Panc1 (cell line): ENCODE measurements around the gene KCNQ4. TPM values are rescaled to one million over a fixed set of nuclear protein-coding genes. Genes with fewer than 3 reads are reported as not detected.

Source experiments
- ATAC-seq: fragments of 200-7000 bp; cut with Tn5 transposase; 2 replicates; pipeline ENCODE4 v1.9.1; 2020; ENCODE audit warnings: mild to moderate bottlenecking, moderate library complexity
- BruUV-seq: library from RNA; stranded (reverse); fragments of 400-500 nt; replicated peaks from 2 replicates; lab custom pipeline; 2021; lab: Mats Ljungman, UMichigan
- CTCF ChIA-PET: fragments of 300-600 bp; sonication (Branson Sonifier 250); formaldehyde crosslinking; loops from one replicate; lab custom pipeline; 2022; ENCODE audit warnings: antibody characterized with exemption; lab: Charles Lee
- POLR2A ChIA-PET: fragments of 300-600 bp; sonication (Branson Sonifier 250); formaldehyde crosslinking; loops from one replicate; lab custom pipeline; 2022; ENCODE audit warnings: antibody characterized with exemption; lab: Charles Lee
- DNase-seq: peaks from one replicate; pipeline ENCODE4 v3.0.0-alpha.2; 2010; ENCODE audit warnings: low read depth, low spot score
- H3K27ac ChIP-seq: 2 replicates; pipeline ENCODE4 v1.5.1; 2011; ENCODE audit warnings: mild to moderate bottlenecking, low read length, inconsistent platforms
- H3K27me3 ChIP-seq: fragments of 200-500 bp; sonication (Bioruptor generic); 2 replicates; pipeline ENCODE4 v1.6.0; 2014; ENCODE audit warnings: low read length, inconsistent platforms; ENCODE audit not compliant: control insufficient read depth, insufficient read depth
- H3K36me3 ChIP-seq: fragments of 200-500 bp; sonication (Bioruptor generic); 2 replicates; pipeline ENCODE4 v1.5.1; 2014; ENCODE audit warnings: inconsistent platforms, mild to moderate bottlenecking, low read length, moderate library complexity; ENCODE audit not compliant: control insufficient read depth, insufficient read depth
- H3K4me1 ChIP-seq: 2 replicates; pipeline ENCODE4 v1.5.1; 2011; ENCODE audit warnings: inconsistent platforms, mild to moderate bottlenecking, low read length, moderate library complexity; ENCODE audit not compliant: control insufficient read depth, insufficient read depth
- H3K4me3 ChIP-seq, 2 experiments: 2 replicates each; pipeline ENCODE4 v1.5.1; 2011 to 2012; ENCODE audit warnings: low read depth in 2 of 2, low read length in 2 of 2, mild to moderate bottlenecking in 2 of 2, inconsistent platforms in 1 of 2, moderate library complexity in 1 of 2
- H3K9me3 ChIP-seq: fragments of 200-500 bp; sonication (Bioruptor generic); 2 replicates; pipeline ENCODE4 v1.5.1; 2014; ENCODE audit warnings: low read depth, mild to moderate bottlenecking, inconsistent platforms, low read length, moderate library complexity; ENCODE audit not compliant: control insufficient read depth, insufficient read depth
- POLR2AphosphoS5 ChIP-seq: IDR thresholded peaks from 2 replicates; pipeline ENCODE4 v1.6.1; 2012; ENCODE audit warnings: mild to moderate bottlenecking, low read depth, low read length, moderate library complexity
- SIN3A ChIP-seq: IDR thresholded peaks from 2 replicates; pipeline ENCODE4 v1.6.1; 2012; ENCODE audit warnings: low read depth, mild to moderate bottlenecking, low read length, moderate library complexity, borderline replicate concordance; ENCODE audit not compliant: insufficient read depth
- TCF7L2 ChIP-seq: IDR thresholded peaks from 2 replicates; pipeline ENCODE4 v1.6.1; 2011; ENCODE audit warnings: mild to moderate bottlenecking, low read depth, low read length, inconsistent platforms
- in situ Hi-C: cut with HindIII; loops from 2 replicates; pipeline ENCODE4 v1.10.0; 2016; ENCODE audit warnings: low sequenced_read_pairs, low pct_unique_long_range_greater_than_20kb
- intact Hi-C: fragments of 100-400 bp; cut with micrococcal nuclease; formaldehyde crosslinking; loops from one replicate; pipeline ENCODE4 v1.10.0; 2022; ENCODE audit not compliant: unreplicated experiment
- total RNA-seq: library from RNA; stranded (reverse); gene quantifications from one replicate; pipeline ENCODE4 v1.2.1, GENCODE V29; 2021; ENCODE audit not compliant: unreplicated experiment
- TF ChIP-seq, protein P1 (sequence below), 2 experiments: IDR thresholded peaks; 2 replicates each; pipeline ENCODE4 v1.6.1; 2011 to 2012; ENCODE audit warnings: low read depth in 2 of 2, control low read depth in 1 of 2, low read length in 1 of 2, mild to moderate bottlenecking in 1 of 2, moderate library complexity in 1 of 2; ENCODE audit not compliant: insufficient read depth in 1 of 2
- TF ChIP-seq, protein P2 (sequence below): fragments of 450-650 bp; IDR thresholded peaks from 2 replicates; pipeline ENCODE4 v1.5.1; 2017; ENCODE audit warnings: mild to moderate bottlenecking

Gene KCNQ4
- total RNA-seq, 1 experiment from 2014 or later, result 2.6 TPM

DNA sequence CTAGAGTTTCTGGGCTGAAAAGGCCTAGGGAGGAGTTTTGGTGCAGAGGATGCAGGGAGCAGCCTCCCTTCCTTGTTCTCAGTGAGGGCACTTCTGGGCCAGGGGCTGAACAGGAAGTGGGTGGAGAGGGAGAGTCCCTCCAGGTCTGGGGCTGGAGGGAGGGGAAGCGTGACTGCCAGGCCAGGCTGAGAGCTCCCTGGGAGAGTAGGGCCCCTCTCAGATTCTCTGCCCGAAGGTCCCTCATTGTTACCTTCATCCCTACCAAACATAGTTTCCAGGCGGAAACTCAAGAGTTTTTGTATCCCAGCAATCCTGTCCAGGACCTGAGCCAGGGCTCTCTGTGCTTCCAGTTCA, 41.8 kb downstream of the KCNQ4 start:
- Histone ChIP-seq H3K36me3 (no peaks in the 10 kb centered on the region), H3K9me3 (no peaks in the 10 kb centered on the region), H3K4me1 (peaks cover 9% of the 10 kb centered on the region), H3K27ac (no peak overlapping the region), H3K4me3 (no peak overlapping the region), H3K27me3 (no peaks in the 10 kb centered on the region)
- POLR2A ChIA-PET, result no interaction called here
- intact Hi-C loops (no loop called here), in situ Hi-C loops (no loop called here)
- ATAC-seq (no peak), DNase-seq (no peak)
- TF ChIP-seq, protein P1, sequence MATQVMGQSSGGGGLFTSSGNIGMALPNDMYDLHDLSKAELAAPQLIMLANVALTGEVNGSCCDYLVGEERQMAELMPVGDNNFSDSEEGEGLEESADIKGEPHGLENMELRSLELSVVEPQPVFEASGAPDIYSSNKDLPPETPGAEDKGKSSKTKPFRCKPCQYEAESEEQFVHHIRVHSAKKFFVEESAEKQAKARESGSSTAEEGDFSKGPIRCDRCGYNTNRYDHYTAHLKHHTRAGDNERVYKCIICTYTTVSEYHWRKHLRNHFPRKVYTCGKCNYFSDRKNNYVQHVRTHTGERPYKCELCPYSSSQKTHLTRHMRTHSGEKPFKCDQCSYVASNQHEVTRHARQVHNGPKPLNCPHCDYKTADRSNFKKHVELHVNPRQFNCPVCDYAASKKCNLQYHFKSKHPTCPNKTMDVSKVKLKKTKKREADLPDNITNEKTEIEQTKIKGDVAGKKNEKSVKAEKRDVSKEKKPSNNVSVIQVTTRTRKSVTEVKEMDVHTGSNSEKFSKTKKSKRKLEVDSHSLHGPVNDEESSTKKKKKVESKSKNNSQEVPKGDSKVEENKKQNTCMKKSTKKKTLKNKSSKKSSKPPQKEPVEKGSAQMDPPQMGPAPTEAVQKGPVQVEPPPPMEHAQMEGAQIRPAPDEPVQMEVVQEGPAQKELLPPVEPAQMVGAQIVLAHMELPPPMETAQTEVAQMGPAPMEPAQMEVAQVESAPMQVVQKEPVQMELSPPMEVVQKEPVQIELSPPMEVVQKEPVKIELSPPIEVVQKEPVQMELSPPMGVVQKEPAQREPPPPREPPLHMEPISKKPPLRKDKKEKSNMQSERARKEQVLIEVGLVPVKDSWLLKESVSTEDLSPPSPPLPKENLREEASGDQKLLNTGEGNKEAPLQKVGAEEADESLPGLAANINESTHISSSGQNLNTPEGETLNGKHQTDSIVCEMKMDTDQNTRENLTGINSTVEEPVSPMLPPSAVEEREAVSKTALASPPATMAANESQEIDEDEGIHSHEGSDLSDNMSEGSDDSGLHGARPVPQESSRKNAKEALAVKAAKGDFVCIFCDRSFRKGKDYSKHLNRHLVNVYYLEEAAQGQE (IDR thresholded peaks at IDR 0.05; ENCODE audit: insufficient read depth in 1 of 2, low read depth in 2 of 2, low read length in 1 of 2), result no peak
- TF ChIP-seq TCF7L2, result no peak
- TF ChIP-seq, protein P2, sequence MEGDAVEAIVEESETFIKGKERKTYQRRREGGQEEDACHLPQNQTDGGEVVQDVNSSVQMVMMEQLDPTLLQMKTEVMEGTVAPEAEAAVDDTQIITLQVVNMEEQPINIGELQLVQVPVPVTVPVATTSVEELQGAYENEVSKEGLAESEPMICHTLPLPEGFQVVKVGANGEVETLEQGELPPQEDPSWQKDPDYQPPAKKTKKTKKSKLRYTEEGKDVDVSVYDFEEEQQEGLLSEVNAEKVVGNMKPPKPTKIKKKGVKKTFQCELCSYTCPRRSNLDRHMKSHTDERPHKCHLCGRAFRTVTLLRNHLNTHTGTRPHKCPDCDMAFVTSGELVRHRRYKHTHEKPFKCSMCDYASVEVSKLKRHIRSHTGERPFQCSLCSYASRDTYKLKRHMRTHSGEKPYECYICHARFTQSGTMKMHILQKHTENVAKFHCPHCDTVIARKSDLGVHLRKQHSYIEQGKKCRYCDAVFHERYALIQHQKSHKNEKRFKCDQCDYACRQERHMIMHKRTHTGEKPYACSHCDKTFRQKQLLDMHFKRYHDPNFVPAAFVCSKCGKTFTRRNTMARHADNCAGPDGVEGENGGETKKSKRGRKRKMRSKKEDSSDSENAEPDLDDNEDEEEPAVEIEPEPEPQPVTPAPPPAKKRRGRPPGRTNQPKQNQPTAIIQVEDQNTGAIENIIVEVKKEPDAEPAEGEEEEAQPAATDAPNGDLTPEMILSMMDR, result no peak
- TF ChIP-seq POLR2AphosphoS5, result no peak
- no peak for TF ChIP-seq SIN3A
- BruUV-seq, result no TSS peak
- CTCF ChIA-PET, result no interaction called here

DNA sequence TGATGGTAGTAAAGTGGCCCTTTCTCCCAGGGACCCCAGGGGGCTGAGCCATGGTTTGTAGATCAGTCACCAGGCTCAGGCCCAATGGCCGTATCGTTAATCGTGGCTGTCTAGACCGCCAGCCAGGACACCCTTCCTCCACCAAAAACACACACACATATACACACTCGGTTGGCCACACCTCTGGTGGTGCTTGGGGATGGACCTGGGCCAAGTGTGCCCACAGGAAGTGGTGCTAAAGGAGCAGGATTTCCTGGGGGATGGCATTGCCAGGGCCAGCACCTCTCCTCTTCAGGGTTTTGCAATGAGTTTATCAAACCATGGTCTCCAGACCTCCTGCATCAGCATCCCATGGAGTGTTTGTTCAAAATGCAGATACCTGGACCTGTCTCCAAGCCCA, 42.4 kb downstream of the KCNQ4 start:
- intact Hi-C loops, result no loop called here
- Histone ChIP-seq H3K4me3 (no peak overlapping the region), H3K9me3 (no peaks in the 10 kb centered on the region), H3K4me1 (peaks cover 9% of the 10 kb centered on the region), H3K36me3 (no peaks in the 10 kb centered on the region), H3K27me3 (no peaks in the 10 kb centered on the region), H3K27ac (no peak overlapping the region)
- ChIA-PET POLR2A (no interaction called here), CTCF (no interaction called here)
- TF ChIP-seq SIN3A, result no peak
- TF ChIP-seq, protein P2, result no peak
- no peak for TF ChIP-seq TCF7L2
- TF ChIP-seq, protein P1 (IDR thresholded peaks at IDR 0.05; ENCODE audit: insufficient read depth in 1 of 2, low read depth in 2 of 2, low read length in 1 of 2), result no peak
- TF ChIP-seq POLR2AphosphoS5, result no peak
- in situ Hi-C loops, result no loop called here
- DNase-seq (no peak), ATAC-seq (no peak)
- BruUV-seq, result no TSS peak
